CD4-positive, alpha-beta T cell treated with Interleukin-6 for 4 hours (primary cell): Measurements from ENCODE around the gene OR51G2.

Experiments used
- DNase-seq: peaks from one replicate; pipeline ENCODE4 v3.0.0-alpha.2; 2020; ENCODE audit warnings: mixed read lengths

The OR51G2 gene

GRCh38 chr11:4863876-4864275, 55.3 kb downstream of the OR51G2 start:
- no peak for DNase-seq
